Gastroesophageal sphincter (tissue), 4 donors: ENCODE results near the gene AKAP9. TPM values are rescaled to one million over a fixed set of nuclear protein-coding genes. Genes with fewer than 3 reads are reported as not detected.
"Not testable (repeated sequence)": the region's sequence is repeated elsewhere in the genome, so short reads cannot be mapped to it uniquely, and the experiment has no call there.

ENCODE experiments used
- ATAC-seq: fragments of 150-250 bp; one replicate; pipeline ENCODE4 v1.9.1; 2016; ENCODE audit warnings: mild to moderate bottlenecking, moderate library complexity
- H3K27ac ChIP-seq, 4 donors: fragments of 200-600 bp; sonication (generic) in 3 of 4; 1 replicate in 3 of 4; 2 replicates in 1 of 4; pipeline ENCODE4 v1.5.1; 2016 to 2019
- H3K27me3 ChIP-seq: fragments of 200-600 bp; sonication (generic); one replicate; pipeline ENCODE4 v1.5.1; 2019
- H3K36me3 ChIP-seq, 2 donors: fragments of 200-600 bp; sonication (generic); one replicate each; pipeline ENCODE4 v1.5.1; 2019; ENCODE audit warnings: control low read depth in 1 of 2
- H3K4me1 ChIP-seq, 3 donors: fragments of 200-600 bp; sonication (generic); 1 replicate in 2 of 3; 2 replicates in 1 of 3; pipeline ENCODE4 v1.5.1; 2016 to 2019; ENCODE audit warnings: control low read depth in 2 of 3
- H3K4me3 ChIP-seq, 2 donors: fragments of 200-600 bp; sonication (generic); one replicate each; pipeline ENCODE4 v1.5.1; 2019; ENCODE audit warnings: mild to moderate bottlenecking in 1 of 2, moderate library complexity in 1 of 2
- H3K9me3 ChIP-seq, 3 donors: fragments of 200-600 bp; sonication (generic); one replicate each; pipeline ENCODE4 v1.5.1; 2017 to 2019; ENCODE audit warnings: control low read depth in 2 of 3
- EP300 ChIP-seq: sonication (generic); formaldehyde crosslinking; IDR thresholded peaks from one replicate; pipeline ENCODE4 v1.6.1; 2017; ENCODE audit warnings: antibody characterized with exemption, mild to moderate bottlenecking
- POLR2A ChIP-seq, 2 donors: fragments of 450-650 bp; IDR thresholded peaks; one replicate each; pipeline ENCODE4 v1.6.1; 2017; ENCODE audit warnings: antibody characterized with exemption in 2 of 2, mild to moderate bottlenecking in 2 of 2, moderate library complexity in 1 of 2
- POLR2AphosphoS5 ChIP-seq: sonication (generic); formaldehyde crosslinking; IDR thresholded peaks from one replicate; pipeline ENCODE4 v1.6.1; 2017; ENCODE audit warnings: antibody characterized with exemption
- WGBS, 2 donors: methylation state at CpG; one replicate each; pipeline ENCODE4 v1.1.5; 2018; ENCODE audit warnings: low coverage in 1 of 2; 5-methylcytosine and 5-hydroxymethylcytosine counted together
- total RNA-seq, 4 donors: library from RNA; depleted of rRNA; stranded (reverse); fragments of >200 nt; gene quantifications; one replicate each; pipeline ENCODE4 v1.1.0, GENCODE V29; 2016
- TF ChIP-seq, protein P1 (sequence below), 4 experiments: fragments of 200-600 bp in 2 of 4; fragments of 450-650 bp in 2 of 4; sonication (generic) in 1 of 4; IDR thresholded peaks; one replicate each; pipeline ENCODE4 v1.5.1; 2017 to 2019; ENCODE audit warnings: antibody characterized with exemption in 4 of 4, mild to moderate bottlenecking in 2 of 4, moderate library complexity in 2 of 4

Gene AKAP9
- total RNA-seq, 4 donors from 2014 or later = 38.5 to 99.0 (median 50.8) TPM

- H3K9me3 ChIP-seq = no peaks in the 10 kb centered on the region
- peaks cover 2 to 97% of the 10 kb centered on the region in 2 donors for H3K36me3 ChIP-seq
- H3K4me1 ChIP-seq = no peaks in the 10 kb centered on the region
- WGBS, 2 donors = 100% methylated on average over 1 of the region's 1 CpG; no CpG with 5 or more reads in 1 of the 2 donors
- no peak overlapping the region for H3K27ac ChIP-seq
- no peak for ATAC-seq
- no peaks in the 10 kb centered on the region for H3K27me3 ChIP-seq
- TF ChIP-seq POLR2AphosphoS5 = no peak
- H3K4me3 ChIP-seq = no peak overlapping the region
These were observed 151.5 kb downstream of the AKAP9 start for GRCh38 chr7:92092210-92092609.

- Histone ChIP-seq H3K36me3 (peaks cover 5 to 97% of the 10 kb centered on the region in 2 donors), H3K27me3 (no peaks in the 10 kb centered on the region), H3K4me3 (no peak overlapping the region), H3K27ac (no peak overlapping the region), H3K4me1 (no peaks in the 10 kb centered on the region), H3K9me3 (no peaks in the 10 kb centered on the region)
- TF ChIP-seq POLR2A (IDR thresholded peaks at IDR 0.05) = no peak
- TF ChIP-seq EP300 = no peak
- no peak for TF ChIP-seq POLR2AphosphoS5
- 40% methylated on average over 1 of the region's 1 CpG for WGBS, 2 donors
- ATAC-seq = no peak
These were observed 154.7 kb downstream of the AKAP9 start for GRCh38 chr7:92095380-92095779.

DNA sequence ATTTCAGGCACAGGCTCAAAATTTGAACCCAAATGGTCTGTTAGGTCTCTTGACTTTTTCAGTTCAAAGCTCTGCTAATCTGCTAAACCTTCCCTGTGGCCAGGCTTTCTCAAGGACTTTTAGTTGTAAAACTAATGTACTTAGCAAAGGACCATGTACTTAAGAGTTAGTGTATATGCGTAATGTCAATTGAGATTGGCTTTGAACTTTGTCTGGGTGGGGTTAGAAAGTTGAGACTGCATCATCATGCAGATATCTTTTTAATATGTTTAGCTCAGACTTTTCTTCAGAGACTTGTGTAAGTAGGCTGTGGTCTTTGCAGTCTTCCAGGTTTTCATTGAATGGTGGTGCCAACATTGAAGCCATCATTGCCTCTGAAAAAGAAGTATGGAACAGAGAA, 159.9 kb downstream of the AKAP9 start:
- ATAC-seq = no peak
- Histone ChIP-seq H3K27ac (no peak overlapping the region), H3K27me3 (no peaks in the 10 kb centered on the region), H3K4me3 (no peak overlapping the region), H3K9me3 (no peaks in the 10 kb centered on the region), H3K36me3 (peaks cover 5 to 99% of the 10 kb centered on the region in 2 donors), H3K4me1 (no peaks in the 10 kb centered on the region)
- 100% methylated on average over 1 of the region's 1 CpG; no CpG with 5 or more reads in 1 of the 2 donors for WGBS, 2 donors
- no peak for TF ChIP-seq POLR2A (IDR thresholded peaks at IDR 0.05)
- TF ChIP-seq, protein P1, sequence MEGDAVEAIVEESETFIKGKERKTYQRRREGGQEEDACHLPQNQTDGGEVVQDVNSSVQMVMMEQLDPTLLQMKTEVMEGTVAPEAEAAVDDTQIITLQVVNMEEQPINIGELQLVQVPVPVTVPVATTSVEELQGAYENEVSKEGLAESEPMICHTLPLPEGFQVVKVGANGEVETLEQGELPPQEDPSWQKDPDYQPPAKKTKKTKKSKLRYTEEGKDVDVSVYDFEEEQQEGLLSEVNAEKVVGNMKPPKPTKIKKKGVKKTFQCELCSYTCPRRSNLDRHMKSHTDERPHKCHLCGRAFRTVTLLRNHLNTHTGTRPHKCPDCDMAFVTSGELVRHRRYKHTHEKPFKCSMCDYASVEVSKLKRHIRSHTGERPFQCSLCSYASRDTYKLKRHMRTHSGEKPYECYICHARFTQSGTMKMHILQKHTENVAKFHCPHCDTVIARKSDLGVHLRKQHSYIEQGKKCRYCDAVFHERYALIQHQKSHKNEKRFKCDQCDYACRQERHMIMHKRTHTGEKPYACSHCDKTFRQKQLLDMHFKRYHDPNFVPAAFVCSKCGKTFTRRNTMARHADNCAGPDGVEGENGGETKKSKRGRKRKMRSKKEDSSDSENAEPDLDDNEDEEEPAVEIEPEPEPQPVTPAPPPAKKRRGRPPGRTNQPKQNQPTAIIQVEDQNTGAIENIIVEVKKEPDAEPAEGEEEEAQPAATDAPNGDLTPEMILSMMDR (IDR thresholded peaks at IDR 0.05) = no peak
- no peak for TF ChIP-seq POLR2AphosphoS5
- TF ChIP-seq EP300 = no peak

GRCh38 chr7:92102862-92103261, 162.2 kb downstream of the AKAP9 start:
- not testable (repeated sequence) for H3K27me3 ChIP-seq, H3K4me1 ChIP-seq, H3K9me3 ChIP-seq, H3K4me3 ChIP-seq, H3K27ac ChIP-seq, ATAC-seq
- 77% methylated on average over 3 of the region's 5 CpGs; no CpG with 5 or more reads in 1 of the 2 donors for WGBS, 2 donors
- H3K36me3 ChIP-seq = peaks cover 5 to 98% of the 10 kb centered on the region in 2 donors

- H3K9me3 ChIP-seq = no peaks in the 10 kb centered on the region
- peaks cover 0 to 9% (median 0%) of the 10 kb centered on the region in 3 donors for H3K4me1 ChIP-seq
- H3K27me3 ChIP-seq = no peaks in the 10 kb centered on the region
- WGBS, 2 donors = 92% methylated on average over 5 to 8 of the region's 8 CpGs
- H3K4me3 ChIP-seq = no peak overlapping the region
- H3K27ac ChIP-seq = no peak overlapping the region
- TF ChIP-seq EP300 = no peak
- TF ChIP-seq POLR2A (IDR thresholded peaks at IDR 0.05) = no peak
- TF ChIP-seq POLR2AphosphoS5 = no peak
- TF ChIP-seq, protein P1 (IDR thresholded peaks at IDR 0.05) = no peak
- H3K36me3 ChIP-seq = peaks cover 0 to 79% of the 10 kb centered on the region in 2 donors
- ATAC-seq = no peak
These were observed 168.2 kb downstream of the AKAP9 start for GRCh38 chr7:92108821-92109220.

- peaks cover 0 to 70% of the 10 kb centered on the region in 2 donors for H3K36me3 ChIP-seq
- no peak for ATAC-seq
- no peaks in the 10 kb centered on the region for H3K9me3 ChIP-seq
- H3K4me1 ChIP-seq = peaks cover 0 to 9% (median 0%) of the 10 kb centered on the region in 3 donors
- H3K4me3 ChIP-seq = no peak overlapping the region
- TF ChIP-seq, protein P1 (IDR thresholded peaks at IDR 0.05) = no peak
- TF ChIP-seq POLR2A (IDR thresholded peaks at IDR 0.05) = no peak
- TF ChIP-seq EP300 = no peak
- no peak for TF ChIP-seq POLR2AphosphoS5
- no peak overlapping the region for H3K27ac ChIP-seq
- 64 to 66% methylated on average over 2 of the region's 2 CpGs for WGBS, 2 donors
- H3K27me3 ChIP-seq = no peaks in the 10 kb centered on the region
These were observed 170.2 kb downstream of the AKAP9 start for GRCh38 chr7:92110857-92111256.
